Measurements from ENCODE around the gene FBXO3.
"Not testable (repeated sequence)": the region's sequence is repeated elsewhere in the genome, so short reads cannot be mapped to it uniquely, and the experiment has no call there.

Gene FBXO3

GRCh38 chr11:33802194-33802950 is 28.1 kb upstream of the FBXO3 start:
- Mint-ChIP-seq H3K4me1 (peaks cover 18% of the 10 kb centered on the region), H3K27ac (no peak overlapping the region), H3K9me3 (no peaks in the 10 kb centered on the region), H3K36me3 (ENCODE audit: low read depth) (no peaks in the 10 kb centered on the region), H3K27me3 (ENCODE audit: low read depth, poor library complexity) (peaks cover 66% of the 10 kb centered on the region), H3K4me3 (peak overlapping the region; percentile 81)
- DNase-seq: peak; percentile 71
- no peak for TF ChIP-seq CTCF (IDR thresholded peaks at IDR 0.05)

- no peak overlapping the region for H3K27ac Mint-ChIP-seq
- DNase-seq: no peak
- H3K4me3 Mint-ChIP-seq: peak overlapping the region; percentile 81
- TF ChIP-seq CTCF (IDR thresholded peaks at IDR 0.05): no peak
- no peaks in the 10 kb centered on the region for H3K9me3 Mint-ChIP-seq
- H3K4me1 Mint-ChIP-seq: peaks cover 18% of the 10 kb centered on the region
- H3K36me3 Mint-ChIP-seq (ENCODE audit: low read depth): no peaks in the 10 kb centered on the region
- peaks cover 65% of the 10 kb centered on the region for H3K27me3 Mint-ChIP-seq (ENCODE audit: low read depth, poor library complexity)
Observed at GRCh38 chr11:33801821-33802193, 27.5 kb upstream of the FBXO3 start.

DNA sequence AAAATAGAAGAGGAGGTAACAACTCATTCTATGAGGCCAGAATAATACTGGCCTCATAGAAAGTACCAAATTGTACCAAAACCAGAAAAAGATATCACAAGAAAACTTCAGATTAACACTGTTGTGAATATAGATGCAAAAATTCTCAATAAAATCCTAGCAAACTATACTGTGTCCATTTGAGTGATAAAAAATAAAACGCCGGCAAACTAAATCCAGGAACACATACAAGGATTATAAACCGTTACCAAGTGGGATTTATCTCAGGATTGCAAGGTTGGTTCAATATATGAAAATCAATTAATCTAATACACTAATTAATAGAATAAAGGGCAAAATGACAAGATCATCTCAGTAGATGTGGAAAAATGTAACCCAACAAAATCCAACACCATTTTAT is 23.6 kb upstream of the FBXO3 start:
- no peak for DNase-seq
- Mint-ChIP-seq H3K27me3 (ENCODE audit: low read depth, poor library complexity) (peaks cover 78% of the 10 kb centered on the region), H3K4me3 (no peak overlapping the region), H3K27ac (no peak overlapping the region), H3K9me3 (no peaks in the 10 kb centered on the region), H3K36me3 (ENCODE audit: low read depth) (no peaks in the 10 kb centered on the region), H3K4me1 (peaks cover 13% of the 10 kb centered on the region)
- no peak for TF ChIP-seq CTCF (IDR thresholded peaks at IDR 0.05)

DNA sequence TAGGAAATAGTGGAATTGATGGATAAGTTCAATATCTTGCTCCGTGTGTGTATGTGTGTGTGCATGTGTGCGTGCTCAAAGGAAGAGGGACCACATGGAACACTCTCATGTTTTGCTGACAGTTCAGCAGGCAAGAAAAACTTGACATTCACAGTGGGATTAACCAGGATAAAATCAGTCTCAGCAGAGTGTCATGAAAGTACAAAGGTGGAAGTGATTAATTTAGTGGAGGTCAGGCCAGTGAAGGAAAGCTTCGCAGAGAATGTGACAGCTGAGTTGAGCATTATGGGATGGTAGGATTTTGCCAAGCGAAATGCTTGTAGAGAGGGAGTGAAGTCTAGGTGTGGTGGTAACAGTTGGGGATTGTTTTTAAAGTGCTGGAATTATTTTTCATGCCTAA is 15.7 kb upstream of the FBXO3 start:
- peaks cover 19% of the 10 kb centered on the region for H3K4me1 Mint-ChIP-seq
- H3K27me3 Mint-ChIP-seq (ENCODE audit: low read depth, poor library complexity): peaks cover 35% of the 10 kb centered on the region
- H3K9me3 Mint-ChIP-seq: no peaks in the 10 kb centered on the region
- DNase-seq: no peak
- no peaks in the 10 kb centered on the region for H3K36me3 Mint-ChIP-seq (ENCODE audit: low read depth)
- no peak overlapping the region for H3K27ac Mint-ChIP-seq
- no peak overlapping the region for H3K4me3 Mint-ChIP-seq
- TF ChIP-seq CTCF (IDR thresholded peaks at IDR 0.05): no peak

GRCh38 chr11:33788095-33788494 is 13.8 kb upstream of the FBXO3 start:
- H3K4me3 Mint-ChIP-seq; H3K36me3 Mint-ChIP-seq (ENCODE audit: low read depth); H3K27ac Mint-ChIP-seq; DNase-seq; H3K9me3 Mint-ChIP-seq: not testable (repeated sequence)
- H3K4me1 Mint-ChIP-seq: peaks cover 19% of the 10 kb centered on the region
- H3K27me3 Mint-ChIP-seq (ENCODE audit: low read depth, poor library complexity): peaks cover 28% of the 10 kb centered on the region

GRCh38 chr11:33787076-33787475 is 12.8 kb upstream of the FBXO3 start:
- Mint-ChIP-seq H3K4me3 (no peak overlapping the region), H3K27me3 (ENCODE audit: low read depth, poor library complexity) (peaks cover 22% of the 10 kb centered on the region), H3K27ac (no peak overlapping the region), H3K9me3 (no peaks in the 10 kb centered on the region), H3K36me3 (ENCODE audit: low read depth) (no peaks in the 10 kb centered on the region), H3K4me1 (peaks cover 19% of the 10 kb centered on the region)
- no peak for DNase-seq
- no peak for TF ChIP-seq CTCF (IDR thresholded peaks at IDR 0.05)
